Kidney epithelial cell (primary cell): ENCODE results near the gene PRPF40B. TPM values are rescaled to one million over a fixed set of nuclear protein-coding genes. Genes with fewer than 3 reads are reported as not detected.

ENCODE experiments used
- DNase-seq: peaks from one replicate; pipeline ENCODE4 v3.0.0-alpha.2; 2010; ENCODE audit warnings: low read depth
- H3K27me3 ChIP-seq: 2 replicates; pipeline ENCODE4 v1.6.0; 2011; ENCODE audit warnings: low read length; ENCODE audit not compliant: control insufficient read depth, insufficient read depth
- H3K36me3 ChIP-seq: 2 replicates; pipeline ENCODE4 v1.5.1; 2011; ENCODE audit warnings: low read length; ENCODE audit not compliant: control insufficient read depth, insufficient read depth
- H3K4me3 ChIP-seq: 2 replicates; pipeline ENCODE4 v1.5.1; 2011; ENCODE audit warnings: low read depth, mild to moderate bottlenecking, control low read depth, low read length
- total RNA-seq: library from RNA; depleted of rRNA; stranded (reverse); fragments of >200 nt; gene quantifications from 2 replicates; pipeline ENCODE4 v1.2.3, GENCODE V29; 2015
- TF ChIP-seq, protein P1 (sequence below): IDR thresholded peaks from 2 replicates; pipeline ENCODE4 v1.5.1; 2011; ENCODE audit warnings: mild to moderate bottlenecking, moderate library complexity, low read length, control low read depth, inconsistent platforms; ENCODE audit not compliant: insufficient read depth, poor library complexity, severe bottlenecking

The PRPF40B gene
- total RNA-seq = 15.3 and 16.3 TPM in 2 replicates

DNA sequence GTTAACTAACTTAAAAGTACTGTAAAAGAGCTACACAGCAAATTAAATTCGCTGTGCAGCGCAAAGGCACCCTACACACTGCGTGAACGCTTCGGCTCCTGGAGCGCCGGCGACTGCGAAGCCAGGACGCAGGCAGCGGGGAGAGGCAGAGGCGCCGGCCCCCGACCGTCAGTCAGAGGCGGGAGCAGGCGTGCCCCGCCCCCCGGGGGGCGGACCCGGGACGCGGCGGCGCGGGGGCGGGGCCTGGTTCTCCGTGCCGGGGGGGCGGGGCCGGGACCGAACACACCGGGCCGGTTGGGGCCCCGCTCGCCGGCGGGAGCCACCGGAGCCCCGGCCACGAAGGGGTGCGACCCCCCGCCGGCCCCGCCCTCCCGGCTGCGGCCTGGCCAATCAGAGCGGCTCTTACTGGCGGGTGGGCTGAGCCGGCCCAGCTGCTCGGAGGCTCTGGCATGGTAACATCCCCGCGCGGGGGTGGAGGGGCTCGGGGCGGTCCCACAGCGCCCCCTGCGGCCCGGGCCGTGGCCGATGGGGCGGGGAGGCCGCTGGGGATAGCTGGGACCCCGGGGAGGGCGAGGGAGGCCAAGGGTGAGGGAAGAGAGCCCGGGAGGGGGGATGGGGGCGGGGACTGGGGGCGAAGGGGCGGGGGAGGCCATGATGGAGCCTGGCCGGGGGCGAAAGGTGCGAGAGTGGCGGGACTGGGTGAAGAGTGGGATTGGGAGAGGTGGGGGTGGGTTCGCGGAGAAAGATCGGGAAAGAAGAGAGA is at the start of gene PRPF40B:
TSS of gene PRPF40B (plus strand) at position 420 of the 763 bp plus-strand sequence. CDS start at position 450, 30 bp downstream.
- TF ChIP-seq, protein P1, sequence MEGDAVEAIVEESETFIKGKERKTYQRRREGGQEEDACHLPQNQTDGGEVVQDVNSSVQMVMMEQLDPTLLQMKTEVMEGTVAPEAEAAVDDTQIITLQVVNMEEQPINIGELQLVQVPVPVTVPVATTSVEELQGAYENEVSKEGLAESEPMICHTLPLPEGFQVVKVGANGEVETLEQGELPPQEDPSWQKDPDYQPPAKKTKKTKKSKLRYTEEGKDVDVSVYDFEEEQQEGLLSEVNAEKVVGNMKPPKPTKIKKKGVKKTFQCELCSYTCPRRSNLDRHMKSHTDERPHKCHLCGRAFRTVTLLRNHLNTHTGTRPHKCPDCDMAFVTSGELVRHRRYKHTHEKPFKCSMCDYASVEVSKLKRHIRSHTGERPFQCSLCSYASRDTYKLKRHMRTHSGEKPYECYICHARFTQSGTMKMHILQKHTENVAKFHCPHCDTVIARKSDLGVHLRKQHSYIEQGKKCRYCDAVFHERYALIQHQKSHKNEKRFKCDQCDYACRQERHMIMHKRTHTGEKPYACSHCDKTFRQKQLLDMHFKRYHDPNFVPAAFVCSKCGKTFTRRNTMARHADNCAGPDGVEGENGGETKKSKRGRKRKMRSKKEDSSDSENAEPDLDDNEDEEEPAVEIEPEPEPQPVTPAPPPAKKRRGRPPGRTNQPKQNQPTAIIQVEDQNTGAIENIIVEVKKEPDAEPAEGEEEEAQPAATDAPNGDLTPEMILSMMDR = peak; percentile 25
- Histone ChIP-seq H3K4me3 (peak within 1 kb of the TSS; percentile 40), H3K36me3 (no peaks in the 10 kb centered on the region), H3K27me3 (no peaks in the 10 kb centered on the region)
- DNase-seq = no peak

DNA sequence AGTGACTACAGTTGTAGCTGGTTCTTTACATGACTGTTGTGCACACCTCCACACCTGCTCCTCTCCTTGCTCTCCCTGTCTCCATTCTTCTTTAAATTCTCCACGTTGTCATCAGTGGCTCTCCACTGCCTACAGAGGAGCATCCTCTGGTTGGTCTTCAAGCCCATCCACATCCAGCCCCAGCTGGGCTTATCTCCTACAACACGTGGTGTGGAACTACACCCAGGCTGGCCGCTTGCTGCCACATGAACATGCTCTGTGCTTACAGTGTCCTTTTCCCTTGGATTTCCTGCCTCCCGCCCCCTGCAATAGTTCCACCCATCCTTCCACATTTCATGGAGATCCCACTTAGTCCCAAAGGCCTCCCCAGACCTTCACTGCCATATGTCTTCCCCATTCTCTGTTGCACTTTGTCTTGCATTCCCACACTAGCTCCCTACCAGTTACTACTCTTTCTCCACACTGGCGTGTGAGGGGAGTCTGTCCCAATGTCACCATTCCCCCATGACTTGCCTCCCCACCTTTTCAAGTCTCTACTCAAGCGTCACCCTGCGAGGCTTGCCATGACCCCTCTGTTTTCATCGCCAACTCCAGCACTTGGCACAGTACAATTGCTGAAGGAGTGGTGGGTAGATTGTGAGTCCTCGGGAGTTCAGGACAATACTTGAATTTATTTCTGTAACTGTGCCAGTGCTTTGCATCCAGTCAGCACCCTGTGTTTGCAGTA is 45.6 kb upstream of the PRPF40B start:
- no peaks in the 10 kb centered on the region for H3K27me3 ChIP-seq
- no peaks in the 10 kb centered on the region for H3K36me3 ChIP-seq
- no peak overlapping the region for H3K4me3 ChIP-seq
- no peak for DNase-seq
- TF ChIP-seq, protein P1 = no peak

DNA sequence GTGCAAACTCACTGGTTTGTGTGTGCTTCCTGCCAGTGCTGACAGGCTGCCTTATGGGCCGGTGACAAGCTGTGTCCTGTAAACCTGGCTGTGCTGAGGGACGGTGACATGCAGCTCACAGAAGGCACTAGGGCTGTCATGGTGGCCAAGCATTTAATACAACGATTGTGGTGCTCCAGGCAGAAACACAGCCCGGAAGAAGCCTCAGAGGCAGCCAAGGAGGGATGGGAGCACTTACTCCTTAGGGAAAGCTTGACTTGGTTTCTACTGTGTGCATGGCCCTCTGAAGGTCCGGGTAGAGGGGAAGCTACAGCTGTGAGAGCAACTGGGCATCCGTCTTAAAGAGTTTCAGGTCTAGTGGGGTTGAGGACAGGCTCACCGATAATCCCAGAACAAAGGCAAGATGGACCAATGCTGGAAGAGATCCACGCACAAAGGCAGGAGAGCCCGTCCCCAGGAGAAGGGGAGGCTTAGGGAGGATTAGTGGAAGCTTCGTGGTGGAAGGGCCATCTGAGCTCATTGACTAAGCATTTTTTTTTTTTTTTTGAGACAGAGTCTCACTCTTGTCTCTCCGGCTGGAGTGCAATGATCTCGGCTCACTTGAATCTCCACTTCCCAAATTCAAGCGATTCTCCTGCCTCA is 44.8 kb upstream of the PRPF40B start:
- Histone ChIP-seq H3K27me3 (no peaks in the 10 kb centered on the region), H3K4me3 (no peak overlapping the region), H3K36me3 (no peaks in the 10 kb centered on the region)
- no peak for DNase-seq
- TF ChIP-seq, protein P1 = no peak

DNA sequence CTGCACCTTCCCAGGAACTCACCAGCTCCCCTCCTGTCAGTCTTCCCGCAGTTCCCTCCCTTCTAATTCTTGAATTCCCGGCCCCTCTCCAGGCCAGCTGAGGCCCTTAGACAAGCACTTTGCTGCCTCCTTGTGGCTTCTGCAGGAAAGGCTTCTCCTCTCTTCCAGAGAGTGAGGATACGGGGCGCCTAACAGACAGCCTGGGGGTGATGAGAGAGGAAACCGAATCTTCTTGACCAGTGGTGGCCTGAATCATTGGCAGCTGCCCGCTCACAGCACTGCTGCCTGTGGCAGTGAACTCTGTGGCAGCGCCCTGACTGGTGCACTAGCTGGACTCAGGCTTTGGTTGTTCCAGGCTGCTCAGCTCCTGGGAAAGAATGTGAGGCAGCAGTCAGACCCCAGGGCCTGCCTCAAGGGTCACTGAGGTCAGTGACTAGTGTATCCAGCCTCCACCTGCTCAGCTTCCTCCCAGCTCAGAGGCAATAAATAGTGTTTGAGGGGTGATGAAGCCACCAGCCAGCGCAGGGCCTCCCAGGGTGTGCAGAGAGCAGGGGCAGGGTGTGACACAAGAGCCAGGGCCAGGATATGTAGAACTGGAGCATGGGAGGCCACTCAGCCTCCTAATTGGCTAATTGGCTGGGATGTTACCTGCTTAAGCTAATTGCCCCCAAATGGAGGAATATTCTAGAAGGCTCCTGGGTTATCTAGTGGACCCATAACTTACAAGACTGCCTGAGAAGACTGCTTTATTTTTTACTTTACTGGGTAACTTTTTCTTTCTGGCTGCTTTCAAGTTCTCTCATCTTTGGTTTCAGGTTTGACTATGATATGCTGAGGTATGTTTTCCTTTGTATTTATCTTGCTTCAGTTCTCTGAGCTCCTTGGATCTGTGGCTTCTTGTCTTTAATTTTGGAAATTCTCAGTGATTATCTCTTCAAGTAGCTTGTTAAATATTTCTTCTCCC is 42.5 kb upstream of the PRPF40B start:
- Histone ChIP-seq H3K36me3 (no peaks in the 10 kb centered on the region), H3K4me3 (no peak overlapping the region), H3K27me3 (no peaks in the 10 kb centered on the region)
- TF ChIP-seq, protein P1 = peak; percentile 94
- DNase-seq = peak; percentile 54

DNA sequence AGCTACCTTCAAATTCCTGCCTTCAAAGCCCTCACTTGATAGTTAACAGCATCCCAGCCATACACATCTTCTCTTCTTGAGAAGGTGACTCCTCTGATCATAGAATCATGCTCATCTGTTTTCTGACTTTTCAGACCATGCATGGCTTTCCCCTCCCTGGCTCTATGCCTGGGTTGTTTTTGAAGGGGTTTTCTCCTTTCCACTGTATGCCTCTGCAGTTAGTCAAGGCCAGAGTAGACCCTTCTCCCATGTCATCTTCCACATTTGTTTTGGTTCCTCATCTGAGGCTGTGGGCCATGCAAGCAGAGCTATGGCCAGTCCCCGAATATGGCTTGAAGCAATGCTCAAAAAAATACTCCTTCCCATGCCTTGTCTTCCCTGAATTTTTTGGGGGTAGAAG is 41.2 kb upstream of the PRPF40B start:
- Histone ChIP-seq H3K27me3 (no peaks in the 10 kb centered on the region), H3K4me3 (no peak overlapping the region), H3K36me3 (no peaks in the 10 kb centered on the region)
- TF ChIP-seq, protein P1 = no peak
- DNase-seq = no peak
